ENCODE measurements around the gene LCA5L. TPM values are rescaled to one million over a fixed set of nuclear protein-coding genes. Genes with fewer than 3 reads are reported as not detected.

The LCA5L gene
- total RNA-seq, 1 experiment from 2014 or later, result 2.8 TPM

DNA sequence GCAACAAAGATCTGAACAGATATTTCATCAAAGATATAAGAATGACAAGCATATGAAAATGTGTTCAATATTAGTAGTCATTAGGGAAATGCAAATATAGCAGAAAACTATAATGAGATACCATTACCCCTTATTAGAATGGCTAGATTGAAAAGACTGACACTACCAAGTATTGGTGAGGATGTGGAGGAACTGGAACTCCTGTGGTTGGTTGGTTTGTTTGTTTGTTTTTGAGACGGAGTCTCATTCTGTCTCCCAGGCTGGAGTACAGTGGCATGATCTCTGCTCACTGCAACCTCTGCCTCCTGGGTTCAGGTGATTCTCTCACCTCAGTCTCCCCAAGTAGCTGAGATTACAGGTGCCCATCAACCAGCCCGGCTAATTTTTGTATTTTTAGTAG, 77.8 kb downstream of the LCA5L start:
- TF ChIP-seq, protein P1, sequence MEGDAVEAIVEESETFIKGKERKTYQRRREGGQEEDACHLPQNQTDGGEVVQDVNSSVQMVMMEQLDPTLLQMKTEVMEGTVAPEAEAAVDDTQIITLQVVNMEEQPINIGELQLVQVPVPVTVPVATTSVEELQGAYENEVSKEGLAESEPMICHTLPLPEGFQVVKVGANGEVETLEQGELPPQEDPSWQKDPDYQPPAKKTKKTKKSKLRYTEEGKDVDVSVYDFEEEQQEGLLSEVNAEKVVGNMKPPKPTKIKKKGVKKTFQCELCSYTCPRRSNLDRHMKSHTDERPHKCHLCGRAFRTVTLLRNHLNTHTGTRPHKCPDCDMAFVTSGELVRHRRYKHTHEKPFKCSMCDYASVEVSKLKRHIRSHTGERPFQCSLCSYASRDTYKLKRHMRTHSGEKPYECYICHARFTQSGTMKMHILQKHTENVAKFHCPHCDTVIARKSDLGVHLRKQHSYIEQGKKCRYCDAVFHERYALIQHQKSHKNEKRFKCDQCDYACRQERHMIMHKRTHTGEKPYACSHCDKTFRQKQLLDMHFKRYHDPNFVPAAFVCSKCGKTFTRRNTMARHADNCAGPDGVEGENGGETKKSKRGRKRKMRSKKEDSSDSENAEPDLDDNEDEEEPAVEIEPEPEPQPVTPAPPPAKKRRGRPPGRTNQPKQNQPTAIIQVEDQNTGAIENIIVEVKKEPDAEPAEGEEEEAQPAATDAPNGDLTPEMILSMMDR (IDR thresholded peaks at IDR 0.05; ENCODE audit: unreplicated experiment), result no peak
- H3K4me1 Mint-ChIP-seq (ENCODE audit: insufficient read depth, unreplicated experiment), result peaks cover 7% of the 10 kb centered on the region
- intact Hi-C loops (cut with micrococcal nuclease), result no loop called here
- H3K36me3 Mint-ChIP-seq (ENCODE audit: insufficient read depth, unreplicated experiment), result no peaks in the 10 kb centered on the region
- H3K4me3 Mint-ChIP-seq (ENCODE audit: unreplicated experiment), result no peak overlapping the region
- no TSS peak for BruUV-seq (replicated peaks)
- H3K9me3 Mint-ChIP-seq (ENCODE audit: unreplicated experiment), result no peaks in the 10 kb centered on the region
- DNase-seq (ENCODE audit: unreplicated experiment), result no peak
- H3K27ac Mint-ChIP-seq (ENCODE audit: low read depth, unreplicated experiment), result no peak overlapping the region
- CTCF ChIA-PET, result interaction anchor here (0.6 to 1.4 kb wide), 2 partner anchors 73 to 348 kb away, joined by 3 read pairs; no protein-coding TSS in a partner anchor
- H3K27me3 Mint-ChIP-seq (ENCODE audit: insufficient read depth, unreplicated experiment), result no peaks in the 10 kb centered on the region
- POLR2A ChIA-PET, result interaction anchor here (1.4 kb wide), 1 partner anchor 9 kb away, joined by 4 read pairs; no protein-coding TSS in a partner anchor

DNA sequence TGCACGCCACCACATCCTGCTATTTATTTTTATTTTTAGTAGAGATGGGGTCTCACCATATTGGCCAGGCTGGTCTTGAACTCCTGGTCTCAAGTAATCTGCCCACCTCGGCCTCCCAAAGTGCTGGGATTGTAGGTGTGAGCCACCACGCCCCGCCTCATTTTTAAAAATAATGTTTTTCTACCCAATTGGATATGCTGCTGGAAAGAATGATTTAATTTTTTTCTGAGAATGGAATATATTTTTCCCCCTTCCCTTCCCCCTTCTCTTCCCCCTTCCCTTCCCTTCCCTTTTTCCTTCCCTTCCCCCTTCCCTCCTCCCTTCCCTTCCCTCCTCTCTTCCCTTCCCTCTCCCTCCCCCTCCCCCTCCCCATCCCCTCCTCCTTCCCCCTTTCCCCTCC, 79.0 kb downstream of the LCA5L start:
- ChIA-PET POLR2A (no interaction called here), CTCF (no interaction called here)
- no peak for DNase-seq (ENCODE audit: unreplicated experiment)
- BruUV-seq (replicated peaks), result no TSS peak
- Mint-ChIP-seq H3K9me3 (ENCODE audit: unreplicated experiment) (no peaks in the 10 kb centered on the region), H3K36me3 (ENCODE audit: insufficient read depth, unreplicated experiment) (no peaks in the 10 kb centered on the region), H3K27ac (ENCODE audit: low read depth, unreplicated experiment) (no peak overlapping the region), H3K4me1 (ENCODE audit: insufficient read depth, unreplicated experiment) (peaks cover 7% of the 10 kb centered on the region), H3K4me3 (ENCODE audit: unreplicated experiment) (no peak overlapping the region), H3K27me3 (ENCODE audit: insufficient read depth, unreplicated experiment) (no peaks in the 10 kb centered on the region)
- intact Hi-C loops (cut with micrococcal nuclease), result no loop called here
- TF ChIP-seq, protein P1 (IDR thresholded peaks at IDR 0.05; ENCODE audit: unreplicated experiment), result no peak

DNA sequence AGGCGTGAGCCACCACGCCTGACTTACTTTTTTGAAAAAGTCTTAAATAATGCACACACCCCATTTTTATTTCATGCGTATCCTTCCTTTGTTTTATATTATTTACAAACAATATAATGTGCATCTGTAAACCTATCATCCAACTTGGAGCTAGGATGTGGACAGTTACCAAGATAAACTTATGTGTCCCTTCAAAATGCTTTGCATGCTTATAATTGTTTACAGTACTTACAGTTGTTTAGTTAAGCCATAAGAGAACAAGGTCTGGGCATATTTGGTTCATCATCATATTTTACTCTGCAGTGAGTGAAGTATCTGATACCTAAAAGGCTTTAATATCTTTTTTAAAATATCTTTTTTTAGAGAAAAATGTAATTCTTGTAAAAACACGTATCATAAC, 80.6 kb downstream of the LCA5L start:
- ChIA-PET CTCF (interaction anchor here (1.0 kb wide), 1 partner anchor 9 kb away, joined by 8 read pairs; no protein-coding TSS in a partner anchor), POLR2A (interaction anchor here (1.0 to 2.1 kb wide), 2 partner anchors 8 to 48 kb away, joined by 3 to 5 read pairs; no protein-coding TSS in a partner anchor)
- TF ChIP-seq, protein P1 (IDR thresholded peaks at IDR 0.05; ENCODE audit: unreplicated experiment), result no peak
- no peak overlapping the region for H3K4me3 Mint-ChIP-seq (ENCODE audit: unreplicated experiment)
- no peak for DNase-seq (ENCODE audit: unreplicated experiment)
- peaks cover under 1% of the 10 kb centered on the region for H3K4me1 Mint-ChIP-seq (ENCODE audit: insufficient read depth, unreplicated experiment)
- BruUV-seq (replicated peaks), result no TSS peak
- no peaks in the 10 kb centered on the region for H3K9me3 Mint-ChIP-seq (ENCODE audit: unreplicated experiment)
- intact Hi-C loops (cut with micrococcal nuclease), result no loop called here
- no peaks in the 10 kb centered on the region for H3K27me3 Mint-ChIP-seq (ENCODE audit: insufficient read depth, unreplicated experiment)
- H3K27ac Mint-ChIP-seq (ENCODE audit: low read depth, unreplicated experiment), result no peak overlapping the region
- no peaks in the 10 kb centered on the region for H3K36me3 Mint-ChIP-seq (ENCODE audit: insufficient read depth, unreplicated experiment)

DNA sequence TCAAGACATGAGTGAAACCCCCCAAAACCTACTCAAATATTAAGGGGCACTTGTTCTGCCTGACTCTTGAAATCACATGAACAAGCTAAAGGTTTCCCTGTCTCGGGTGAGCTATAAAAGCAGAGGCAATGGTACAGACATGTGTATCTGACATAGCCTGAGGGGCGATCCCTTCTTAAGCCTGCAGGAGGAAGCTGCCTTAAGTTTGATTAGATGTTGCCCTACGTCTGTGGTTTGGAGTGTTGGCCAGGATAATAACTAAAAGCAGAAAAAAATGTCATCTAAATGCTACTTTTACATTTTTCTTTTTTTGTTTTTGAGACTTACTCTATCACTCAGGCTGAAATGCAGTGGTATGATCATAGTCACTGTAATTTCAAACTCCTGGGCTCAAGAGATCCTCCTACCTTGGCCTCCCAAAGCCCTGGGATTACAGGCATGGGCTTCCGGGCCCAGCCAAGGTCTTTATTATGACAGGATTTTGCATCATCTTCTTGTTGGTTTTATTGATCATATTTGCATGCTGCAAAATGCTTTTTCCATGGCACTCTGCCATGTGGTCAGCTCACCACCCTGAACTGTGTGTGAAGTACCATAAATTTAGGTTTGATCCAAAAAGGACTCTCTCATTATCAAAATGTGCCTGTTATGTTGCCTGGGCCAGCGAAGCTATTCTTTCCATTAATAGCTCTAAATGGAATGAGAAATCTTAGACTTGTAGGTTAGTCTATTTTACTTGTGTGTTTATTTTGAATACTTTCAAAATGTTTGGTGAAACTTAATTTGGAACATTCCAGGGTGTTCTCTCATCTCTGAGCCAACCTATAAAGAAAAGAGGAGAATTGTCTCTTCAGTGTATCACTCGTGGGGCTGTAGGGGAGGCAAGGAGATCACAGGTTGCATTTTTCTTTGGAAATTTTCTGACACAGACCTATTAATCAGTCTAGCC, 81.7 kb downstream of the LCA5L start:
- intact Hi-C loops (cut with micrococcal nuclease), result no loop called here
- no TSS peak for BruUV-seq (replicated peaks)
- TF ChIP-seq, protein P1 (IDR thresholded peaks at IDR 0.05; ENCODE audit: unreplicated experiment), result no peak
- no peaks in the 10 kb centered on the region for H3K4me1 Mint-ChIP-seq (ENCODE audit: insufficient read depth, unreplicated experiment)
- H3K36me3 Mint-ChIP-seq (ENCODE audit: insufficient read depth, unreplicated experiment), result no peaks in the 10 kb centered on the region
- CTCF ChIA-PET, result no interaction called here
- no peak overlapping the region for H3K4me3 Mint-ChIP-seq (ENCODE audit: unreplicated experiment)
- POLR2A ChIA-PET, result interaction anchor here (0.9 to 2.1 kb wide), 2 partner anchors 10 to 14 kb away, joined by 3 to 5 read pairs; no protein-coding TSS in a partner anchor
- DNase-seq (ENCODE audit: unreplicated experiment), result no peak
- no peaks in the 10 kb centered on the region for H3K27me3 Mint-ChIP-seq (ENCODE audit: insufficient read depth, unreplicated experiment)
- H3K27ac Mint-ChIP-seq (ENCODE audit: low read depth, unreplicated experiment), result no peak overlapping the region
- H3K9me3 Mint-ChIP-seq (ENCODE audit: unreplicated experiment), result no peaks in the 10 kb centered on the region
